HG02678 (cell line): ENCODE results near the gene CMPK1.

Source experiments
- ATAC-seq: cut with Tn5 transposase; IDR thresholded peaks from one replicate; pipeline ENCODE4 v1.9.1; 2021; ENCODE audit warnings: mild to moderate bottlenecking, moderate library complexity; ENCODE audit not compliant: unreplicated experiment

CMPK1 gene

GRCh38 chr1:47393141-47393540 lies 59.6 kb downstream of the CMPK1 start:
- no peak for ATAC-seq

- ATAC-seq: no peak
Measured at GRCh38 chr1:47395433-47395832, 61.8 kb downstream of the CMPK1 start.

- ATAC-seq: no peak
Measured at GRCh38 chr1:47396671-47397196, 63.1 kb downstream of the CMPK1 start.

GRCh38 chr1:47399138-47399845 lies 65.7 kb downstream of the CMPK1 start:
- no peak for ATAC-seq

- no peak for ATAC-seq
Measured at GRCh38 chr1:47399846-47400155, 66.2 kb downstream of the CMPK1 start.

GRCh38 chr1:47401761-47402160 lies 68.2 kb downstream of the CMPK1 start:
- ATAC-seq: no peak

- no peak for ATAC-seq
Measured at GRCh38 chr1:47402591-47402990, 69.0 kb downstream of the CMPK1 start.

- ATAC-seq: no peak
Measured at GRCh38 chr1:47403321-47403910, 69.8 kb downstream of the CMPK1 start.

DNA sequence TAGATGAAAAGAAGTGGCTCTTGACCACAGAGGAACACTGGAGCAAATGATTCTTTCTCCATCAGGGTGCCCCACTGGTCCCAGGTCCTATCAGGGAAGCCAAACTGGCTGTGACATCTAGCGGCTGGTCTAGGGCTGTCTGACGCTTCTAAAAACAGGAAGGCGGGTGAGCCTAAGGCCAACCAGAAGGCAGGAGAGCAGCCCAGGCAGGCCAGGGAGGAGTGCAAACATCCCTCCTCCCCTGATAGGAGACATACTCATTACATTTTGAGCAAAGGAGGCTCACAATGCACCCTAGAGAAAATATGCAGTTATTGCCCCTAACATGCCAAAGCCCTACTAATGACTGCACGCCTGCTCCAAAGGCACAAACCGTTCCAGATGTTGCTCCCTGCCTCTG lies 72.1 kb downstream of the CMPK1 start:
- ATAC-seq: no peak

DNA sequence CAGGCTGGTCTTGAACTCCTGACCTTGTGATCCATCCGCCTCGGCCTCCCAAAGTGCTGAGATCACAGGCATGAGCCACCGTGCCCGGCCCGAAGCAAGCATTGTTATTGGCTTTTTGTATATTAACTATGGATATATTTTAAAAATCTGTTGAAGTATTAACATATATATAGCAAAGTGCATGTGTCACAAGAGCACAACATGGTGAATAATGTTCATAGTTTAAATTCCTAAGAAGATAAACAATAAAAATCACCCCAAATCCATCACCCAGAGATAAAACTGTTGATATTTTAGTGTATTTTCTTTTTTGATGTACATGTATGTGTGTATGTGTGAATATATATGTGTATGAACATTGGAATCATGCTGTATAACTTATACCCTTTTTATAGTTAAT lies 73.4 kb downstream of the CMPK1 start:
- ATAC-seq: no peak

DNA sequence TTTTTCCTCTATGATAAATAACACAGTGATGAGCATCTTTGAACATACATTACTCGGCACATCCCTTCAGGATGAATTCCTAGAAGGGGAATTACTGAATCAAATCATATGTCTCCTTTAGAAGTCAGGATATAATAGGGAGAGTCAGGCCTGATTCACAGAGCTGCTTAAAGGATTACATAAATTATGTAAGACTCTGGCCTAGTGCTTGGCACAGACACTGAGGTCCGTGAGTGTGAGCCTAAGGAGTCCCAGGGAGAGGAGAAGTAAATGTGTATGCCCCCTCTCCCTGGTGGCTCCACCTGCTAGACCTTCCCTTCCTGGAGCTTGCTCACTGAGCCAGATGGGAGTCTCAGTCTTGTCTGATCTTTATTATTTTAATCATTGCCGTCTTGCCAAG lies 73.9 kb downstream of the CMPK1 start:
- no peak for ATAC-seq

DNA sequence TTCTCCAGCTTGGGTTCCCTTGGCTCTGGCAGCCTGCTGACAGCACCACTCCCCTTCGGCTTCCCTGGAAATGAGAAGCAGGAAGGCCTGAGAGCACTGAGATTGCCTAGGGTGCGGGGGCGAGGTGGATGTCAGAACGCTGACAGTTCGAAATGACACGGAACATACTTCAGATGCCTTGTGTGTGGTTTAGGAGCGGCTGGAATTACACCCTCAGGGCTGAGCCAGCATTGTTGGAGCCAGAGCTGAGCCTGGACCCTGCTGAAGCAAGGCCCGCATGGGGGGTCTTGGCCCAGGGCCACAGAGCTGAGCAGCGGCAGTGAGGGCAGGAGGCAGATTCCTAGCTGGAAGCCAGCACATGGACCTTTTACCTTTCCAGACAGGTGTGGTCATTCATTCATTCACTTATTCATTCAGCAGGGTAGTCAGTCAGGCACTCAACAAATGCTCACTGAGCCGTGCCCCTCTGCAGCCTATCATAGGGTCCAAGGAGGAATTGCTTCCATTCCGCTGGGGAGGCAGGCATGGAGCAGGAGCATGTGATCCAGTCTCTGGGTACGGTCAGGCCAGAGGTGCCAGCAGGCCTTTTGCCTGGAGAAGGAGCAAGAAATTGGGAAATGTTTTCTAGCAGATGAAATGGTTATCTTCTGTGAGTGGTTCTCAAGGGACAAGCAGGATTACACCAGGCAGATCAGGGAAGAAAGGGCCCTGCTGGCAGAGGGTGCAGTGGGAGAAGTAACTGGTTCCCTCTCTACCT lies 75.9 kb downstream of the CMPK1 start:
- no peak for ATAC-seq

GRCh38 chr1:47410068-47410455 lies 76.5 kb downstream of the CMPK1 start:
- ATAC-seq: no peak

- no peak for ATAC-seq
Measured at GRCh38 chr1:47411436-47411835, 77.8 kb downstream of the CMPK1 start.

DNA sequence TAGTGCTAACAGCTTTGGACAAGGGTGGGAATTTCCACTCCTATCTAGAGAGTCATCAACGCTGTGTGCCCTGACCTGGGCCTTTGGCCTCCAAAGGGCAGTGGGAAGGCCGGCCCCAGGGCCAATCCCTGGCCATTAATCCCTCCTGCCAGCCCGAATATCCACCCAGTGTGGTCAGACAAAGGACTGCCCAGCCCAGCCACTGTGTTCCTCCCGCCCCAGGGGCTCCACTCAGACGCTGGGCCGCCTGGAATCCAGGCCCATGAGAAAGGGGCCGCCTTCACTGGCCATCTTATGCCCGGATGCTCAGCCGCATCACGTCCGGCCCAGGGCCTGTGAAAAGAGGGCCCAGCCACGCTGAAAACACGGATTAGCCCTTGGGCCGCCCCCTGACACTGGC lies 78.8 kb downstream of the CMPK1 start:
- ATAC-seq: no peak

GRCh38 chr1:47415728-47416318 lies 82.2 kb downstream of the CMPK1 start, which contains the start of gene FOXE3:
TSS of gene FOXE3 (plus strand) at chr1:47416285. CDS start at chr1:47416316, 31 bp downstream.
- ATAC-seq: no peak

DNA sequence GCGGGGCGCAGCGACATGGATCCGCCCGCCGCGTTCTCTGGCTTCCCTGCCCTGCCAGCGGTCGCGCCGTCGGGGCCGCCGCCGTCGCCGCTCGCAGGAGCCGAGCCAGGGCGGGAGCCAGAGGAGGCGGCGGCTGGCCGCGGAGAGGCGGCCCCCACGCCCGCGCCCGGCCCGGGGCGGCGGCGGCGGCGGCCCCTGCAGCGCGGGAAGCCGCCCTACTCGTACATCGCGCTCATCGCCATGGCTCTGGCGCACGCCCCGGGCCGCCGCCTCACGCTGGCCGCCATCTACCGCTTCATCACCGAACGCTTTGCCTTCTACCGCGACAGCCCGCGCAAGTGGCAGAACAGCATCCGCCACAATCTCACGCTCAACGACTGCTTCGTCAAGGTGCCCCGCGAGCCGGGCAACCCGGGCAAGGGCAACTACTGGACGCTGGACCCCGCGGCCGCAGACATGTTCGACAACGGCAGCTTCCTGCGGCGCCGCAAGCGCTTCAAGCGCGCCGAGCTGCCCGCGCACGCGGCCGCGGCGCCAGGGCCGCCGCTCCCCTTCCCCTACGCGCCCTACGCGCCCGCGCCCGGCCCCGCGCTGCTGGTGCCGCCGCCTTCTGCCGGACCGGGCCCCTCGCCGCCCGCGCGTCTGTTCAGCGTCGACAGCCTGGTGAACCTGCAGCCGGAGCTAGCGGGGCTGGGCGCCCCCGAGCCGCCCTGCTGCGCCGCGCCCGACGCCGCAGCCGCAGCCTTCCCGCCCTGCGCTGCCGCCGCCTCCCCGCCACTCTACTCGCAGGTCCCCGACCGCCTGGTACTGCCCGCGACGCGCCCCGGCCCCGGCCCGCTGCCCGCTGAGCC lies 83.0 kb downstream of the CMPK1 start:
- no peak for ATAC-seq

DNA sequence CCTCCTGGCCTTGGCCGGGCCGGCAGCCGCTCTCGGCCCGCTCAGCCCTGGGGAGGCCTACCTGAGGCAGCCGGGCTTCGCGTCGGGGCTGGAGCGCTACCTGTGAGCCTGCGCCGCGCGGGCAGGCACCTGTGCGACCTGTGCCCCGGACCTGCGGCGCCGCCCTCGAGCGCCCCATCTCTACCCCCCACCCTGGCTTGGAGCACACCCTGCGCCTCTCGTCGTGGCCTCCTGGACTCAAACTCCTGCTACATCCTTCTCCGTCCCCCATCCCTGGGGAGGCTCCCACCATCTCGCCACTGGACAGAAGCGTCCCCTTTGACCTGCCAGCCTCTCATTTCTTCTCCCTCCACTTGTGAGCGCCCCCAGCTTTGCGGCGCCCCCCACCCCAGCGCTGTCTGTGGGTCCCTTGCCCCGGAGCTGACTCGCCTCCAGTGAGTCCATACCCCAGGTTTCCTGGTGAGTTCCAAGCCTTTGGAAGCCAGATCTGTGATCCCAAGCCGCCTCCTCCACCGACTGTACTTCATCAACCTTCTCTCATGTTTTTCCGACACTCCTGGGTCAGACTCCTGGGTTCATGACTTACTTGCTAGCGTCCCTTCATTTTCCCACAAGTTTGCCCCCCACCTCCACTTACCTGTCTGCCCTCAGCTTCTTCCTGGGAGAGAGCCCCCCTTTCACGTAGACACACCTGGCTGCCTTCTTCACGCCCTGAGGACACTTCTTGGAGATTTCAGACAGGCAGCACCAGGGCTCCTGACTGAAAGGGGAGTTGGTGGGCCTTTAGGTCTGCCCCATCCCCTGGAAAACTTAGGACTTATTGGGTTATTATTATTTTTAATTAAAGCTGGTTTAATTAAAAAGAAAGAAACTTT lies 83.8 kb downstream of the CMPK1 start:
- ATAC-seq: no peak

DNA sequence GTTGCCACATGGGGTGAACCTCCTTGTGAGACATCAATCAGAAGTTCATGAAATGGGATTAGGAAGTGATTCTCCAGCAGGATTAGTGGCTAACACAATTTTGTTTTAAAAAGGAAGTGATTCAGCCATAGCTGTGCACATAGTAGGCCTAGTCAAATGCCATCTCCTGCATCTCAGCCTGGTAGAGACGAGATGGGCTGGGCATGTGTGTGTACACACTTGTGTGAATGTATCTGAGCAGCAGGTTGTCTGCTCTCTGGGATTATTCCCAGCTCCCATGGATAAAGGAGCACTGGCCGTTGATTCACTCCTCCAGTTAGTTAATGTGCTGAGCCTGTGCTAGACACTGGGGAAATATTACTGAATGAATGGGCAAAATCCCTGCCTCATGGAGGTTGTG lies 84.5 kb downstream of the CMPK1 start:
- no peak for ATAC-seq
